ACC112 (cell line): ENCODE measurements around the gene CCDC13.

Source experiments
- H2AFZ ChIP-seq: fragments of 200-600 bp; sonication (generic); one replicate; pipeline ENCODE4 v1.6.0; 2017; ENCODE audit warnings: antibody characterized with exemption, low read length; ENCODE audit not compliant: unreplicated experiment
- H3K27ac ChIP-seq: fragments of 200-600 bp; sonication (generic); 2 replicates; pipeline ENCODE4 v1.5.1; 2014; ENCODE audit warnings: low read depth, mild to moderate bottlenecking, antibody characterized with exemption, low read length, moderate library complexity
- H3K27me3 ChIP-seq: fragments of 200-600 bp; sonication (generic); 2 replicates; pipeline ENCODE4 v1.6.1; 2014; ENCODE audit warnings: mild to moderate bottlenecking, antibody characterized with exemption, low read length, moderate library complexity, mixed read lengths; ENCODE audit not compliant: insufficient read depth
- H3K36me3 ChIP-seq: fragments of 200-600 bp; sonication (generic); 2 replicates; pipeline ENCODE4 v1.6.1; 2016; ENCODE audit warnings: mild to moderate bottlenecking, antibody characterized with exemption, low read length, moderate library complexity, mixed read lengths; ENCODE audit not compliant: insufficient read depth
- H3K4me1 ChIP-seq: fragments of 200-600 bp; sonication (generic); one replicate; pipeline ENCODE4 v1.6.1; 2016; ENCODE audit warnings: low read length, mixed read lengths; ENCODE audit not compliant: insufficient read depth, unreplicated experiment, control insufficient read depth
- H3K4me3 ChIP-seq: fragments of 200-600 bp; sonication (generic); 2 replicates; pipeline ENCODE4 v1.5.1; 2014; ENCODE audit warnings: mild to moderate bottlenecking, low read depth, low read length
- H3K79me2 ChIP-seq: fragments of 200-600 bp; sonication (generic); one replicate; pipeline ENCODE4 v1.6.0; 2016; ENCODE audit warnings: low read length; ENCODE audit not compliant: control insufficient read depth, unreplicated experiment, insufficient read depth

CCDC13 gene

DNA sequence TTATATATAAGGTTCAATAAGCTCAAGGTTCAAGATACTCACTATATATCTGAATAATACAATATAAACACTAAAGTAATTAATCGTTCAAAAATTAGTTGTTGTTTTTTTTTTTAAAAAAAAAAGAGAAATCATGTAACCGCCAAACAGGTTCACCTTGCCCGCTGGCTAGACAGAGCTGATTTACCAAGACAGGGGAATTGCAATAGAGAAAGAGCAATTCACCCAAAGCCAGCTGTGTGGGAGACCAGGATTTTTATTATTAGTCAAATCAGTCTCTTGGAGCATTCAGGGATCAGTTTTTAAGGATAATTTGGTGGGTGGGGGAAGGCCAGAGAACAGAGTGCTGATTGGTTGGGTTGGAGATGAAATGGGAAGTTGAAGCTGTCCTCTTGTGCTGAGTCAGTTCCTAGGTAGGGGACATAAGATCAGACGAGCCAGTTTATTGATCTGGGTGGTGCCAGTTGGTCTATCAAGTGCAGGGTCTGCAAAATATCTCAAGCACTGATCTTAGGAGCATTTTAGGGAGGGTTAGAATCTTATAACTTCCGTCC is 23.4 kb upstream of the CCDC13 start:
- H3K36me3 ChIP-seq, result peaks cover 9% of the 10 kb centered on the region
- no peak overlapping the region for H3K27ac ChIP-seq
- H3K4me3 ChIP-seq, result no peak overlapping the region
- peaks cover 2% of the 10 kb centered on the region for H3K4me1 ChIP-seq
- H3K79me2 ChIP-seq, result peaks cover 45% of the 10 kb centered on the region
- no peak overlapping the region for H2AFZ ChIP-seq
- H3K27me3 ChIP-seq, result no peaks in the 10 kb centered on the region

GRCh38 chr3:42795621-42796181 is 22.6 kb upstream of the CCDC13 start:
- Histone ChIP-seq H3K4me3 (no peak overlapping the region), H3K4me1 (peaks cover 3% of the 10 kb centered on the region), H2AFZ (no peak overlapping the region), H3K27ac (no peak overlapping the region), H3K27me3 (no peaks in the 10 kb centered on the region), H3K36me3 (peaks cover 9% of the 10 kb centered on the region), H3K79me2 (peaks cover 40% of the 10 kb centered on the region)

DNA sequence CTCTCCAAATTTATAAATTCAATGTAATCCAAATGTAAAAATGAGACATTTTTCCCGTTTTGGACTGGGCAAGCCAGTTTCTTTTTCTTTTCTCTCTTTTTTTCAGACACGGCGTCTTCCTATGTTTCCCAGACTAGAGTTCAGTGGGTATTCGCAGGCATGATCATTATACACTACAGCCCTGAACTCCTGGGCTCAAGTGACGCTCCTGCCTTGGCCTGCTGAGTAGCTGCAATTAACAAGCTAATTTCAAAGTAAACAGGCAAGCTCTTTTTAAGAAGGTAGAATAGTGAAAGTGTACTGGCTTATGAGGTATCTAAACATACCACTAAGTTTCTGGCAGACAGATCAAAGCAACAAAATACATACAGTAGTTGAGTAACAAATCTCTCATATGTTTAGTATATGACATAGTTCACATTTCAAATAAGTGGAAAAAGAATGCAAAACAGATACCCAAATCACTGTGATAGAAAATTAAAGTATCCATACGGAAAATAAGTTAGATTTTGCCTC is 17.7 kb upstream of the CCDC13 start:
- Histone ChIP-seq H3K4me1 (peaks cover 3% of the 10 kb centered on the region), H3K27me3 (no peaks in the 10 kb centered on the region), H3K36me3 (peaks cover 19% of the 10 kb centered on the region), H3K27ac (no peak overlapping the region), H3K79me2 (peaks cover 23% of the 10 kb centered on the region), H3K4me3 (no peak overlapping the region), H2AFZ (no peak overlapping the region)

DNA sequence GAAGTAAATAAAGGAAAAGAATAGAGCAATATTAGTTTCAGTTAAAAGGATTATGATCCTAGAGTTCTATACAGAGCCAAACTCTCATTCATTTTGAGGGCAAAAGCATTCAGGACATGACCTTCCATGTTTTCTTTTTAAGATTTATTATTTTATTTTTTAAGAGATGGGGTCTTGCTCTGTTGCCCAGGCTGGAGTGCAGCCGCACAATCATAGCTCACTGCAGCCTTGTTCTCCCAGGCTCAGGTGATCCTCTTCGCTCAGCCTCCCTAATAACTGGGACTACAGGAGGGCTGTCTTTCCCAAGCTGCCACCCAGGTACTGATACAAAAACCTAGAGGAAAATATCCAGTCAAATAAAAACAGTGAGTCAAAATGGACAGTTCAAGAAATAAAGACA is 13.6 kb upstream of the CCDC13 start:
- H3K36me3 ChIP-seq, result peaks cover 10% of the 10 kb centered on the region; the same call in 1 of the 2 replicates
- no peak overlapping the region for H3K27ac ChIP-seq
- H3K27me3 ChIP-seq, result no peaks in the 10 kb centered on the region
- H2AFZ ChIP-seq, result no peak overlapping the region
- no peak overlapping the region for H3K4me3 ChIP-seq
- peaks cover 11% of the 10 kb centered on the region for H3K79me2 ChIP-seq
- peaks cover 3% of the 10 kb centered on the region for H3K4me1 ChIP-seq

GRCh38 chr3:42786212-42786611 is 13.2 kb upstream of the CCDC13 start:
- H3K4me1 ChIP-seq, result no peaks in the 10 kb centered on the region
- no peak overlapping the region for H3K4me3 ChIP-seq
- H3K36me3 ChIP-seq, result peaks cover 10% of the 10 kb centered on the region; the same call in 1 of the 2 replicates
- H3K79me2 ChIP-seq, result peaks cover 8% of the 10 kb centered on the region
- H2AFZ ChIP-seq, result no peak overlapping the region
- H3K27me3 ChIP-seq, result no peaks in the 10 kb centered on the region
- no peak overlapping the region for H3K27ac ChIP-seq

- Histone ChIP-seq H3K4me1 (peaks cover 35% of the 10 kb centered on the region), H3K27me3 (no peaks in the 10 kb centered on the region), H3K36me3 (peaks cover 2% of the 10 kb centered on the region; the same call in 1 of the 2 replicates), H3K79me2 (no peaks in the 10 kb centered on the region), H3K4me3 (no peak overlapping the region), H2AFZ (no peak overlapping the region), H3K27ac (peak overlapping the region; percentile 100)
These were observed 8.0 kb upstream of the CCDC13 start for GRCh38 chr3:42780892-42781700.

DNA sequence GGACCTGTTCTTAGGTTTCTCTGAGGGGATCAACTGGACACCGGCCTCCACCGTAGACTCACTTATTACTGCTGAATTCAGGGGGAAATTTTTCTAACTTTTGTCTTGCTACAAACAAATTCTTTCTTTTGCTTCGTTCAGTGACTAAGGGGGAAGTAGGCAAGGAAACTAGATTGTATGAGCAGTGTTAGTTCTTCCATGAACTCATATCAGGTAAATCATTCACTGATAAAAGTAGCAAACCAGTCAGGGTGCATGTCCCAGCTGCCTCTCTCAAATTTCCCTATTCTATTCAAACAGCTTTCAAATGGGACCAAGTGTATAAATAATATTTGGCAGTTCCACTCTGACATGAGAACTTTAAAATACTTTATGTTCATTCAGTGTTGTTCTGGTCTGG is 7.3 kb upstream of the CCDC13 start:
- no peaks in the 10 kb centered on the region for H3K27me3 ChIP-seq
- no peak overlapping the region for H2AFZ ChIP-seq
- no peak overlapping the region for H3K4me3 ChIP-seq
- no peaks in the 10 kb centered on the region for H3K79me2 ChIP-seq
- no peaks in the 10 kb centered on the region; the same call in 1 of the 2 replicates for H3K36me3 ChIP-seq
- H3K4me1 ChIP-seq, result peaks cover 35% of the 10 kb centered on the region
- peak overlapping the region; percentile 100 for H3K27ac ChIP-seq

GRCh38 chr3:42778644-42779043 is 5.6 kb upstream of the CCDC13 start:
- Histone ChIP-seq H3K36me3 (no peaks in the 10 kb centered on the region; the same call in 1 of the 2 replicates), H3K27ac (peak overlapping the region; percentile 100), H3K4me3 (peak overlapping the region; percentile 52), H3K27me3 (no peaks in the 10 kb centered on the region), H2AFZ (peak overlapping the region; percentile 44), H3K4me1 (peaks cover 35% of the 10 kb centered on the region), H3K79me2 (no peaks in the 10 kb centered on the region)

DNA sequence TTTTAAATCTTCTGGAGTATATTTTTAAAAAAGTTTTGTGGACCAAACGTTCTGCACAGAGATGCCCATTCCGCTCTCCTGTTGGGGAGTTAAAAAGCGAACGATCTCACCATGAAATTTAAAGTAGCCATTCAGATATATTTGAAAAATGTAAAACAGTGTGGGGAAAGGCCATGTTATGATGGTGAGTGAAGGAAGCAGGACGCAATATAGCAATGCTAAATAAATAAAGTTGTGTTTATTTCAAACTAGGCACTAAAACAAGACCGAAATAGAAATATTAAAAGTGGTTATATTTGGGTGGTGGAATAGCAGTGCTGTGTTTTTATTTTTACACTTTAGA is 327 bp upstream of the CCDC13 start:
- H3K36me3 ChIP-seq, result no peaks in the 10 kb centered on the region
- H3K4me1 ChIP-seq, result peaks cover 15% of the 10 kb centered on the region
- H2AFZ ChIP-seq, result peak overlapping the region; percentile 95
- H3K27ac ChIP-seq, result peak overlapping the region; percentile 83
- H3K4me3 ChIP-seq, result peak overlapping the region; percentile 77
- H3K79me2 ChIP-seq, result no peaks in the 10 kb centered on the region
- H3K27me3 ChIP-seq, result no peaks in the 10 kb centered on the region

DNA sequence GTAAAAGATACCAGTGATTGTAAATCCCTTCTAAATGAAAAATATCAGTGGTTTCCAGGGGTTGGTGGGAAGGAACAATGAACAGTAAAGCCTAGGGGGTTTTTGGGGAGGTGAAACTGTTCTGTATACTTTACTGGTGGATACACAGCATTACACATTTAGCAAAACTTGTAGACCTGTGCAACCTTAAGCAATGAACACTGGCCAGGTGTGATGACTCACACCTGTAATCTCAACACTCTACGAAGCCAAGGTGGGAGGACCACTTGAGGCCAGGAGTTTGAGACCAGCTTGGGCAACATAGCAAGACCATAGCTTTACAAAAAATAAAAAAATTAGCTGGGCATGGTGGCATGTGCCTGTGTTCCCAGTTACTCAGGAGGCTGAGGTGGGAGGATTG is 1.8 kb downstream of the CCDC13 start:
- Histone ChIP-seq H3K4me3 (no peak overlapping the region), H3K79me2 (no peaks in the 10 kb centered on the region), H2AFZ (no peak overlapping the region), H3K4me1 (peaks cover 5% of the 10 kb centered on the region), H3K27me3 (no peaks in the 10 kb centered on the region), H3K27ac (no peak overlapping the region), H3K36me3 (no peaks in the 10 kb centered on the region)
